ENCODE data around the gene RAPGEF4.

DNA sequence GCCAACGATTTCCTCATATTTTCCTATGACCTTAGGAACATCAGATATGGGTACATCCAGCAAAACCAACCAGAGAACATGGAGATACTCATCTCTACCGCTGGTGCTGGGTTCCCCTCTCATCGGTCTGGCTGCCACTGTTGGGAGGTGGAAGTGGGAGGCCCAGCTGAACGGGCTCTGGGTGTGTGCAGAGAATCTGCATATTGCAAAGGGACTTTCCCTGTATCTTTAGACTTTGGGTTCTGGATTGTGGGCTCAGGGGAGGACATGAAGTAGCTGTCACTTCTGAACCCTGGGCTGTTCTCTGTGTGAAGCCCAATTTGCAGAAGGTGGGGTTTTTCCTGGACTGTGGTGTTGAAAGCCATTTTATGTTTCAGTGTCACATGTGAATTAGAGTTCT, 30.0 kb downstream of the RAPGEF4 start:
- TF ChIP-seq, protein P1, sequence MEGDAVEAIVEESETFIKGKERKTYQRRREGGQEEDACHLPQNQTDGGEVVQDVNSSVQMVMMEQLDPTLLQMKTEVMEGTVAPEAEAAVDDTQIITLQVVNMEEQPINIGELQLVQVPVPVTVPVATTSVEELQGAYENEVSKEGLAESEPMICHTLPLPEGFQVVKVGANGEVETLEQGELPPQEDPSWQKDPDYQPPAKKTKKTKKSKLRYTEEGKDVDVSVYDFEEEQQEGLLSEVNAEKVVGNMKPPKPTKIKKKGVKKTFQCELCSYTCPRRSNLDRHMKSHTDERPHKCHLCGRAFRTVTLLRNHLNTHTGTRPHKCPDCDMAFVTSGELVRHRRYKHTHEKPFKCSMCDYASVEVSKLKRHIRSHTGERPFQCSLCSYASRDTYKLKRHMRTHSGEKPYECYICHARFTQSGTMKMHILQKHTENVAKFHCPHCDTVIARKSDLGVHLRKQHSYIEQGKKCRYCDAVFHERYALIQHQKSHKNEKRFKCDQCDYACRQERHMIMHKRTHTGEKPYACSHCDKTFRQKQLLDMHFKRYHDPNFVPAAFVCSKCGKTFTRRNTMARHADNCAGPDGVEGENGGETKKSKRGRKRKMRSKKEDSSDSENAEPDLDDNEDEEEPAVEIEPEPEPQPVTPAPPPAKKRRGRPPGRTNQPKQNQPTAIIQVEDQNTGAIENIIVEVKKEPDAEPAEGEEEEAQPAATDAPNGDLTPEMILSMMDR (conservative IDR thresholded peaks at IDR 0.05) = no peak
- TF ChIP-seq EZH2 (IDR thresholded peaks at IDR 0.05; ENCODE audit: low read depth) = no peak
